ENCODE data around the gene RGS16.
A peak's percentile ranks its signal among the peaks of the same experiment; 100 is the strongest.

RGS16 gene

GRCh38 chr1:182608845-182609610 is 4.8 kb upstream of the RGS16 start:
- H3K27ac ChIP-seq (ENCODE audit: extremely low read depth, low read depth, low read length), result no peak overlapping the region

GRCh38 chr1:182608236-182608635 is 4.0 kb upstream of the RGS16 start:
- Histone ChIP-seq H3K36me3 (ENCODE audit: control insufficient read depth in 2 of 2, insufficient read depth in 1 of 2, low read length in 2 of 2) (peaks cover 0 to under 1% of the 10 kb centered on the region in 2 experiments; a peak in 1 of 3 replicates), H3K4me3 (ENCODE audit: low read depth, low read length) (no peak overlapping the region), H3K27ac (ENCODE audit: extremely low read depth, low read depth, low read length) (no peak overlapping the region), H3K9me3 (ENCODE audit: control insufficient read depth, insufficient read depth, low read depth, low read length) (no peaks in the 10 kb centered on the region), H3K4me1 (ENCODE audit: control insufficient read depth, insufficient read depth, low read length) (peaks cover 7% of the 10 kb centered on the region; the same call in 1 of the 2 replicates)
- TF ChIP-seq ZNF664 (tag by site-specific recombination; IDR thresholded peaks at IDR 0.05) (peak; percentile 34; the same call in 1 of the 2 replicates), ZNF175 (tag by site-specific recombination; IDR thresholded peaks at IDR 0.05) (no peak)
- ChIA-PET POLR2A (no interaction called here), CTCF (interaction anchor here (1.0 to 1.4 kb wide), 4 partner anchors 13 to 524 kb away, joined by 3 to 6 read pairs (median 4); no protein-coding TSS in a partner anchor)

More at GRCh38 chr1:182608845-182609610, 4.8 kb upstream of the RGS16 start:
- Histone ChIP-seq H3K4me3 (ENCODE audit: low read depth, low read length) (no peak overlapping the region), H3K36me3 (ENCODE audit: control insufficient read depth in 2 of 2, insufficient read depth in 1 of 2, low read length in 2 of 2) (no peaks in the 10 kb centered on the region), H3K9me3 (ENCODE audit: control insufficient read depth, insufficient read depth, low read depth, low read length) (no peaks in the 10 kb centered on the region), H3K4me1 (ENCODE audit: control insufficient read depth, insufficient read depth, low read length) (peaks cover 8% of the 10 kb centered on the region; the same call in 1 of the 2 replicates)
- ChIA-PET CTCF (interaction anchor here (1.0 to 1.4 kb wide), 4 partner anchors 13 to 524 kb away, joined by 3 to 6 read pairs (median 4); no protein-coding TSS in a partner anchor), POLR2A (no interaction called here)
- no peak for TF ChIP-seq ZNF138 (tag by site-specific recombination; IDR thresholded peaks at IDR 0.05; ENCODE audit: borderline replicate concordance)
- TF ChIP-seq ATF2 (tag by site-specific recombination; IDR thresholded peaks at IDR 0.05; ENCODE audit: low read depth), result peak; percentile 94
- peak; percentile 63; the same call in 1 of the 2 replicates for TF ChIP-seq ZNF629 (tag by site-specific recombination; IDR thresholded peaks at IDR 0.05)
- TF ChIP-seq ZNF2 (tag by site-specific recombination; IDR thresholded peaks at IDR 0.05), result no peak
- TF ChIP-seq ZNF214 (tag by site-specific recombination; IDR thresholded peaks at IDR 0.05; ENCODE audit: borderline replicate concordance), result no peak
- TF ChIP-seq ZNF510 (tag by site-specific recombination; IDR thresholded peaks at IDR 0.05; ENCODE audit: insufficient replicate concordance), result no peak
- peak; percentile 51; the same call in 1 of the 2 replicates for TF ChIP-seq ZBTB48 (tag by site-specific recombination; IDR thresholded peaks at IDR 0.05)

- CTCF ChIA-PET, result interaction anchor here (0.6 to 15.6 kb wide), 5 partner anchors 11 to 1380 kb away, joined by 3 to 668 read pairs (median 8); partner anchors contain the start of gene NPL
- TF ChIP-seq ELK4 (IDR thresholded peaks at IDR 0.05; ENCODE audit: borderline replicate concordance, low read depth, low read length) (no peak), ZFP41 (tag by site-specific recombination; IDR thresholded peaks at IDR 0.05; ENCODE audit: borderline replicate concordance) (no peak), ZNF398 (tag by site-specific recombination; IDR thresholded peaks at IDR 0.05) (no peak), ZNF223 (tag by site-specific recombination; IDR thresholded peaks at IDR 0.05) (no peak), PRDM10 (tag by site-specific recombination; IDR thresholded peaks at IDR 0.05) (no peak), ZNF670 (tag by site-specific recombination; IDR thresholded peaks at IDR 0.05; ENCODE audit: low read depth) (no peak), AEBP2 (tag by site-specific recombination; IDR thresholded peaks at IDR 0.05; ENCODE audit: borderline replicate concordance) (no peak), ZNF335 (tag by site-specific recombination; conservative IDR thresholded peaks at IDR 0.05) (no peak)
These were observed 3.4 kb upstream of the RGS16 start for GRCh38 chr1:182607566-182607965.

More at GRCh38 chr1:182607566-182607965, 3.4 kb upstream of the RGS16 start:
- POLR2A ChIA-PET, result no interaction called here
- H3K4me3 ChIP-seq (ENCODE audit: low read depth, low read length), result no peak overlapping the region
- no peak overlapping the region for H3K27ac ChIP-seq (ENCODE audit: extremely low read depth, low read depth, low read length)
- H3K4me1 ChIP-seq (ENCODE audit: control insufficient read depth, insufficient read depth, low read length), result peaks cover 11% of the 10 kb centered on the region
- H3K9me3 ChIP-seq (ENCODE audit: control insufficient read depth, insufficient read depth, low read depth, low read length), result no peaks in the 10 kb centered on the region
- peaks cover 0 to 7% of the 10 kb centered on the region in 2 experiments; a peak in 1 of 3 replicates for H3K36me3 ChIP-seq (ENCODE audit: control insufficient read depth in 2 of 2, insufficient read depth in 1 of 2, low read length in 2 of 2)

Data from HEK293 (cell line).